ENCODE results near the gene EVX2.

- no peak for TF ChIP-seq CTCF (IDR thresholded peaks at IDR 0.05; ENCODE audit: borderline replicate concordance, extremely low read depth, low read length, poor library complexity, severe bottlenecking)
- TF ChIP-seq EZH2 (IDR thresholded peaks at IDR 0.05; ENCODE audit: borderline replicate concordance, low read depth, low read length, severe bottlenecking), result no peak
Measured at GRCh38 chr2:176132205-176133171, 48.7 kb upstream of the EVX2 start.

Measured in DND-41 (cell line).